ENCODE results near the gene HIVEP3.

Gene HIVEP3

GRCh38 chr1:41474490-41475271 is 444.0 kb downstream of the HIVEP3 start:
- no peak for DNase-seq

- DNase-seq: no peak
These were observed 444.9 kb downstream of the HIVEP3 start for GRCh38 chr1:41473738-41474362.

- DNase-seq: no peak
These were observed 447.1 kb downstream of the HIVEP3 start for GRCh38 chr1:41471658-41472057.

- no peak for DNase-seq
These were observed 449.0 kb downstream of the HIVEP3 start for GRCh38 chr1:41469706-41470105.

- DNase-seq: no peak
These were observed 450.5 kb downstream of the HIVEP3 start for GRCh38 chr1:41468122-41468762.

- DNase-seq: no peak
These were observed 451.0 kb downstream of the HIVEP3 start for GRCh38 chr1:41467673-41468072.

GRCh38 chr1:41466146-41466545 is 452.6 kb downstream of the HIVEP3 start:
- no peak for DNase-seq

- no peak for DNase-seq
These were observed 453.0 kb downstream of the HIVEP3 start for GRCh38 chr1:41465741-41466140.

- no peak for DNase-seq
These were observed 453.8 kb downstream of the HIVEP3 start for GRCh38 chr1:41464885-41465284.

GRCh38 chr1:41463516-41463915 is 455.2 kb downstream of the HIVEP3 start:
- DNase-seq: no peak

GRCh38 chr1:41462680-41463004 is 456.1 kb downstream of the HIVEP3 start:
- DNase-seq: no peak

- DNase-seq: no peak
These were observed 456.7 kb downstream of the HIVEP3 start for GRCh38 chr1:41461790-41462679.

GRCh38 chr1:41456847-41457540 is 461.7 kb downstream of the HIVEP3 start:
- no peak for DNase-seq

All from SHP77 treated with DMSO at 0.1 percent for 48 hours (cell line).